Fibroblast of mammary gland (primary cell): ENCODE measurements around the gene RPF1.
"Not testable (repeated sequence)": the region's sequence is repeated elsewhere in the genome, so short reads cannot be mapped to it uniquely, and the experiment has no call there.

ENCODE experiments used
- DNase-seq: peaks from one replicate; pipeline ENCODE4 v3.0.0-alpha.2; 2010; ENCODE audit warnings: low read depth
- H3K4me3 ChIP-seq: 2 replicates; pipeline ENCODE4 v1.5.1; 2011; ENCODE audit warnings: low read depth, mild to moderate bottlenecking, low read length, moderate library complexity; ENCODE audit not compliant: control insufficient read depth
- CTCF ChIP-seq: conservative IDR thresholded peaks from 2 replicates; pipeline ENCODE4 v1.5.1; 2011; ENCODE audit warnings: low read depth, low read length, inconsistent platforms; ENCODE audit not compliant: control insufficient read depth, insufficient read depth

RPF1 gene

GRCh38 chr1:84436876-84437655 is 42.0 kb upstream of the RPF1 start:
- no peak for TF ChIP-seq CTCF
- H3K4me3 ChIP-seq, result no peak overlapping the region
- DNase-seq, result no peak

GRCh38 chr1:84442256-84442655 is 36.8 kb upstream of the RPF1 start:
- TF ChIP-seq CTCF, result peak; percentile 63
- H3K4me3 ChIP-seq, result no peak overlapping the region
- DNase-seq, result peak; percentile 95

GRCh38 chr1:84442747-84443646 is 36.1 kb upstream of the RPF1 start:
- not testable (repeated sequence) for DNase-seq, H3K4me3 ChIP-seq

- H3K4me3 ChIP-seq, DNase-seq: not testable (repeated sequence)
These were observed 30.4 kb upstream of the RPF1 start for GRCh38 chr1:84448704-84449103.

GRCh38 chr1:84450910-84451309 is 28.2 kb upstream of the RPF1 start:
- no peak overlapping the region for H3K4me3 ChIP-seq
- peak; percentile 14 for DNase-seq
- no peak for TF ChIP-seq CTCF

GRCh38 chr1:84452436-84452835 is 26.6 kb upstream of the RPF1 start:
- no peak overlapping the region for H3K4me3 ChIP-seq
- no peak for DNase-seq
- TF ChIP-seq CTCF, result no peak

GRCh38 chr1:84462118-84462517 is 16.9 kb upstream of the RPF1 start:
- no peak for DNase-seq
- no peak for TF ChIP-seq CTCF
- H3K4me3 ChIP-seq, result no peak overlapping the region

GRCh38 chr1:84467298-84467697 is 11.8 kb upstream of the RPF1 start:
- TF ChIP-seq CTCF, result no peak
- H3K4me3 ChIP-seq, result no peak overlapping the region
- DNase-seq, result no peak
